GM21528 (cell line): ENCODE measurements around the gene NXF1.
"Not testable (repeated sequence)": the region's sequence is repeated elsewhere in the genome, so short reads cannot be mapped to it uniquely, and the experiment has no call there.

Experiments
- ATAC-seq: cut with Tn5 transposase; IDR thresholded peaks from one replicate; pipeline ENCODE4 v1.9.1; 2021; ENCODE audit warnings: mild to moderate bottlenecking, moderate library complexity; ENCODE audit not compliant: unreplicated experiment, low FRiP score

Gene NXF1

GRCh38 chr11:62832336-62833234 is 27.3 kb upstream of the NXF1 start, which contains the start of gene TEX54:
TSS of gene TEX54 (minus strand) at chr11:62832841.
- no peak for ATAC-seq

- peak; percentile 78 for ATAC-seq
Observed at GRCh38 chr11:62831520-62832335, 26.5 kb upstream of the NXF1 start, which contains the start of gene STX5. TSS of gene STX5 (minus strand) at chr11:62832051. CDS start at chr11:62831243, 808 bp downstream.

DNA sequence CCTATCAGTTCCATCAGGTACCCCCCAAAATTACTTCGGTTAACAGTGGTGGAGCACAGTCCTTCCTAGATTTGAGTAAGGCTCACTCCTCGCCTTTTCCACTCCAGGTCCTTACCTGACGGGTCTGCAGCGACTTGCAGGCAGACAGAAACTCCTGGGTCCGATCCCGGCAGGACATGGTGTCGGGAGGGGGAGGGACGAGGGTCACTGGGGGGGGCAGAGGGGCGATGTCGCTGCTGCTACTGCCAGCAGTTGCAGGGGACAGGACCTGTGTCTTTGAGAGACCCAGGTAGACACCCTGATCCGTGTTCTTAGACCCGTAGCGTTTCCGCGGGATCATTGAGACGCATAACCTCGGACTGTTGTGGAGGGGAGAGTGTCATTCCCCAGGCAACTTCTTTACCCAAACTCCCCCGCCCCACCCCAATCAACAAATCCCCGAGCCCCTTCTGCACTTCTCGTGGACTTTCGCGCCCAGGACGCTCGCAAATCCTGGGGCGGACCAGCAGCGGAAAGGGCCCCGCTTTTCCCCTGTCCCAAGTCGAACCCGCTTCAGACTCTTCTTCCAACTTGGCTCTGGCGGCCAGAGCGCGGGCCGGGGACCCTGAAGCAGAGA is 25.8 kb upstream of the NXF1 start:
- no peak for ATAC-seq

- ATAC-seq: not testable (repeated sequence)
Observed at GRCh38 chr11:62828130-62828529, 22.9 kb upstream of the NXF1 start.

- ATAC-seq: no peak
Observed at GRCh38 chr11:62823677-62824076, 18.4 kb upstream of the NXF1 start.

DNA sequence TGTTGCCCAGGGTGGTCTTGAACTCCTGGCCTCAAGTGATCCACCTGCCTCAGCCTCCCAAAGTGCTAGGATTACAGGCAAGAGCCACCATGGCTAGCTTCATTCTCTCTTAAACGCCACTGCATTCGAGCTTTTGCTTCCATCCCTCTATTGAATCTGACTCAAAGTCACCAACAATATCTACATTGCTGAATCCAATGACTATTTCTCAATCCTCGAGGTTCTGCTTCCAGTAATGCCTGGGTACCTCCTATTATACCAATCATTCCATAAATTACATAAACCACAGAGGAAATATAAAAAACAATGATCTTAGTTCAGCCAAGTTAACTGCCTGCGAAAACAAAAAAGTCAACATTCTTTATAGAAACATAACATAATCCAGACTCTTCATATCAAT is 11.9 kb upstream of the NXF1 start:
- no peak for ATAC-seq

DNA sequence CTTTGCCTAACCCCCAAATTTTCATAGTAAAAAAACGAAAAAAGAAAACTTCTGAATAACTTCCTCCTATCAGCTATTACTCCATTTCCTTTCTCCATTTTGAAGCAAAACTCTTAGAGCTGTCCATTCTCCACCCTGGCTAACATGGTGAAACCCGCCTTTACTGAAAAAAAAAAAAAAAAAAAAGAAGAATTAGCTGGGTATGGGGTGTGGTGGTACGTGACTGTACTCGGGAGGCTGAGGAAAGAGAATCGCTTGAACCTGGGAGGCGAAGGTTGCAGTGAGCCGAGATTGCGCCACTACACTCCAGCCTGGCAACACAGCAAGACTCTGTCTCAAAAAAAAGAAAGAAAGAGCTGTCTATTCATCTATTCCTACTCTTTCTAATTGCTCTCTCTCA is 11.3 kb upstream of the NXF1 start:
- ATAC-seq: no peak

DNA sequence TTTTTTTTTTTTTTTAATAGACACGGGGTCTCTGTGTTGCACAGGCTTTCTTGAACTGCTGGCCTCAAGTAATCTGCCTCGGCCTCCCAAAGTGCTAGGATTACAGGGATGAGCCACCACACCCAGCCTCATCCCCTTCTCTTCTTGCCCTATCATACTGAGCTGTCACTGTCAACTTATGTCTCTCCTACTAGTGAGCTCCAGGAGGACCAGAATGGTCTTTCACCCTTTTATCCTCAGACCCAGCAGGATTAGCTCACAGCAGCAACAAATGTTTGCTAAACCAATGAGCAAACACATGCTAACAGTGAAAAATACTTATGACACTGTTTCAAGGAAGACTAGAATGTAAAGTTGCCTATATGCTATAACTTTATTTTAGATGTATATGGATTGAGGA is 6.4 kb upstream of the NXF1 start:
- no peak for ATAC-seq

GRCh38 chr11:62810748-62811147 is 5.5 kb upstream of the NXF1 start:
- no peak for ATAC-seq

GRCh38 chr11:62806611-62807121 is 1.4 kb upstream of the NXF1 start:
- ATAC-seq: no peak

- no peak for ATAC-seq
Observed at GRCh38 chr11:62805961-62806441, 761 bp upstream of the NXF1 start.

DNA sequence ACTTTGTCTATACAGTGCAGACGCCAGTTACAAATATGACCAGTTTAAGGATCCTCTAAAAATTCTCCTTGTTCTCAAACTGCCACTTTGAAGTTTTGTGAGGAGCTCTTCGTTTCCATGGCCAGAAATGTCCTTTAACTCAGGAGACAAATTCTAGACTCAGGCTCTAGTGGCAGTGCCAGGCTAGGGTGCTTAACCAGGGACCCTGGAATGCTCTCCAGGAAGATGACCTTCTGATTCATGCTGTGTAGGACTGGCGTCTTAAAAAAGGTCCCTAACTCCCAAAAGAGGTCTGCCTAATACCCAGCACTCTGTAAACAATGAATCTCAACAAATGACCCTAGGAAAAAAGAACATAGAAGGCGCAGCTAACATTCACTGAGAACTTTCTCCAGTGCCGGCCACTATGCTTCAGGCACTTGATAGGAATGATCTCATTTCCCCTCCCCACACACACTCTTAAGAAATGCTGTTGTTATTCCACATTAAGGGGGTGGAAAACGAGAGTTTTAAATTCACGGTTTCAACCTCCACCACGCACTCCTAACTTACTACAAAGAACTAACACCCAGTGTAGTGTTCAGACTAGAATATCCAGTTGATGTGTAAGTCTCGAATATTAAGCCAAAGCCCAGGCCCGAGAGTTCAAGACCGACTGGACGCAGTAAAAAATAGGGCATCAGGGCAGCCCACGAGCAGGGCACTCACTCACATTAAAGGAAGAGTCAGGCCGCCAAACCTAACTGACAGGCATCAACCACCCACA is 747 bp downstream of the NXF1 start:
- ATAC-seq: peak; percentile 29

DNA sequence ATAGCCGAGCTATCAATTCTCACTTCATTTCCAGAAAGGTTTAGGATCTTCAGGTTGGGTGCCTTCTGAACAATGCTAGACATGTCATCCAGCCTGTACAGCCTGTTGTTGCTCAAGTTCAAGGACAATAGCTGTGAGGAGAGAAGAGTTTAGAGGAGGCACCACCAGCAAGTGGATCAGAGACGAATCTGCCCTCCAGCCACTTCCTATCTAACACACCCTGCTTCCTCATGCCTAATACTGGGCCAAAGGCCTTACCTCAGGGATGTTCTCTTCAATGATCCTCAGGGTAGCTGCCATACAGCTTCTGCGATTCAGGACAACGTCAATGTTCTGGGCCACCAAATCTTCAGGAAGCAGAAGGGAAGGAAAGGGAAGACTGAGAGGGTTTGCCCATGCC is 4.2 kb downstream of the NXF1 start:
- no peak for ATAC-seq

DNA sequence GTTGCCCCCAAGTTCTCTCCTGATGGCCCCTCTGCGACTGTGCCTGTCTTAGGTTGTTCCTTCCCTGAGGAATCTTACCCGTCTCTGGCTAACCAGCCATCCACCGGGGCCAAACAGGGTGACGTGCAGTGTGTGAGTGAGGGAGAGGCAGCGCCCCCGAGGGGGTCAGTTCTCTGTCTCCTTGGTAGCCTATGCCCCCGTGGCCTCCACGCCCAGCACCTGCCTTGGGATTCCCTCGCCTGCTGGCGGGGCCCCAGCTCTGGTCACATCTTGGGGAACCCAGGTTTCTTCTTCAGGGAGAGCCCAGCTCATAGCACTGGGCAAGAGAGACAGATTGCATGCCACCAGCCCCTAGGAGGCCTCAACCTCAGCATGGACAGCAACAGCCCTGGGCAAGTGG is 5.8 kb downstream of the NXF1 start:
- ATAC-seq: no peak

DNA sequence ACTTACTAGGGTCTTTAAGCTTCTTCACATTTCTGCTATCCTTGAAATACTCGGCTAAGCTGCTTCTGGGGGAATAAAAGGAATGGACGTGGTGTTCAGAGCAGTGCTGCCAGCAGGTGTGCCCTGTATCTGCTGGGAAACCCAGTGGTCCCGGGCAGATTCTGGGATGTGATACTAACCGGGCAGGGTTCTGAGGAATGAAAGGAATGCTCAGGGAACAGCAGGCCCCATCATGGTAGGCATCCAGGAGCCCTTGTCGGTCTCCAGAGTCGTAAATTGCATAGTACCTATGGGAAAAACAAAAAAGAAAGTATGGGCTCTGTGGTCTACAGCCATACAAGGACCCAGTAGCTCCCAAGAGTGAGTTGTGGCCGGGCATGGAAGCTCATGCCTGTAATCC is 9.0 kb downstream of the NXF1 start:
- ATAC-seq: no peak

DNA sequence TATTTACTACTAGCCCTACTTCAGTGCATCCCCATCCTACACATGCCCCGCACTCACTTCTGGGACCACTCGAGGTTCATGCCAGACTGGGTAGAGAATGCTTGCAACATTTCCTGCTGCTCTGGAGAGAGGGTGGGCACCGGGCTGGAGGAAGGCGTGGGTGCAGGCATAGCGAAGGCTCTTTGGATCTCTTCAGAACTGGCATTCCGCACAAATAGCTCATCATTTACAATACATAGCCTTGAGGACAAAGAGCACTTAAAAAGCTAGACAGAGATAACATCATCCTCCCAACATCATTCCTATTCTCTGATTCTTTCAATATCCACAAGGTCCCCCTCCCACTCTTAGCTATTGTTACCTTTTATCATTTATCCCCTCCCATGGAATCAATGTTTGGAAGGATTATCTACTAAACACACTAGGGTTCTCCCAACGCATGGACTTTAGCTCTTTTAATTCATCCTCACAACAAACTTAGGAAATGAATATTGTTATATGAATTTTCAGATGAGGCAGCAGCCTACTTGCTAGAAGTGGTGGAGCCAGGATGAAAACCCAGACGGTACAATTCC is 11.0 kb downstream of the NXF1 start:
- no peak for ATAC-seq

DNA sequence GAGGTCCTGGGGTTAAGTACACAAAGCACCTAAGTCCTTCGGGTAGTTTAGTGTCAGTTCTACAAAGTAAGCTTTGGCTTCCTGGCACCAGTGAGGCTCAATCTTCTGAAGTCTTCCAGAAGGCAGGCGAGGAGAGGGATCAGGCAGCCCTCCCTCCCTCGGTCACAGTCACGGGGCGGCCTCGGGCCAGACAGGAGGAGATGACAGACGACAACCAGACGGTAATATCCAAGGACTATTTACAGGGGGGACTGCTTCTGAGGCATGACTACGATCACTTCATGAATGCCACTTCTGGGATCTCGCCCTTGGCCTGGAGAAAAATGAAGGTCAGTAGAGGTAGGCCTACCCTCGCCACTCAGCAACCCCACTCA is 13.1 kb downstream of the NXF1 start:
- ATAC-seq: peak; percentile 3

DNA sequence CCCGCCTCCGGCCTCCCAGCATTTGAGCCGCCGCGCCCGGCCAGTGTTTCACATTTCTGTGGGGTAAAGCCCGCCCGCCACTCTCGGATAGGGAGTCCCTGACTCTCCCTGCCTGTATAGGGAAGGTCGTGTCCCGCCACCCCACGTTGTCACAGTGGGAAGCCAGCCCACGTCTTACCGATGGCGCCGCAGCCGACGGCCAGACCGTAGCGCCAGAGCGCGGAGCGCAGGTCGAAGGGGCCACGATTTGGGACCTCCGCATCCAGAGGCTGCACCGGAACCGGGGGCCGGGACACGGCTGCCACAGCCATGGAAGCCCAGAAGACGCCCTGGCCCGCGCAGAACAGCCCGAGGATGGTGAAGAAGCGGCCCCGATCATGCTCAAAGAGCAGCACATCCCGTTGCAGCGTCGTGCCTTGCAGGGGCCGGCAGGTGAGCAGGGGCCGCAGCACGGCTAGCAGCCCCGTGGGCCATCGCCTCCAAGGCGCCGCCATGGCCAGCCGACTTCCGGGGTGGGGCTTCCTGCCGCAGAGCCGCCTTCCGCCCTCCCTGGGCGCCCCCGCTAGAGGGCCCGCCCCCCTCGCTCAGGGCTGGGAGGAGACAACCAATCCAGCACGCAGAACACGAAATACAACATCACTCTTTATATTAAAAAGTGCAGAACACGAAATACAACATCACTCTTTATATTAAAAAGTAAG is 13.6 kb downstream of the NXF1 start, which contains the start of gene TMEM223:
TMEM223 (minus strand) TSS at position 506 of the 701 bp plus-strand sequence; CDS start at position 494, 12 bp downstream.
- ATAC-seq: peak; percentile 50

DNA sequence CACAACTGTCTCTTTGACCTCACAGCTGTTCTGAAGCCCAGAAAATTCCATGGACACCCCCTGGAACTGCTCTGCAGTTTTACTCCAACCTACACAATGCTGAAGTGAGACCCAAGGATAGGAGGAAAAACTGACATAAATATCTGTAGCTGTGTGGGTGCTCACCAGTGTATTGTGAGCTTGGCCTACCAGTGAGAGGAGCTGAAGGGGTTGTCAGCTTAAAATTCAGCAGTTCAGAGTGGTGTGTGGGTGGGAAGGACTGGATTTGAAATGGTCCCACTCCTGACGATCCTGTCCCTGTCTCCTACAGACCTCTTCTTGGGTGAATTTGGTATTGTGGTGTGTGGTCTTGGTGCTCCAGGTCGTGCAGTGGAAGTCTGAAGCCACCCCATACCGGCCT is 15.7 kb downstream of the NXF1 start:
- no peak for ATAC-seq
